WERI-Rb-1 (cell line): ENCODE data around the gene TLR9.
"Not testable (repeated sequence)": the region's sequence is repeated elsewhere in the genome, so short reads cannot be mapped to it uniquely, and the experiment has no call there.

Experiments
- DNase-seq: peaks from one replicate; pipeline ENCODE4 v3.0.0-alpha.2; 2020
- H3K27ac ChIP-seq: fragments of 250-450 bp; sonication (Bioruptor Pico); 2 replicates; pipeline ENCODE4 v1.5.1; 2020; ENCODE audit warnings: mild to moderate bottlenecking, moderate library complexity
- H3K27me3 ChIP-seq: fragments of 250-450 bp; sonication (Bioruptor Pico); 2 replicates; pipeline ENCODE4 v1.5.1; 2021; ENCODE audit warnings: mild to moderate bottlenecking, low read depth, moderate library complexity; ENCODE audit not compliant: insufficient read depth, severe bottlenecking
- H3K36me3 ChIP-seq: fragments of 250-450 bp; sonication (Bioruptor Pico); 2 replicates; pipeline ENCODE4 v1.5.1; 2020; ENCODE audit warnings: mild to moderate bottlenecking, moderate library complexity
- H3K4me3 ChIP-seq: 2 replicates; pipeline ENCODE4 v1.5.1; 2011; ENCODE audit warnings: low read depth, mild to moderate bottlenecking, control low read depth, low read length
- H3K9me3 ChIP-seq: fragments of 250-450 bp; sonication (Bioruptor Pico); 2 replicates; pipeline ENCODE4 v1.5.1; 2021; ENCODE audit warnings: mild to moderate bottlenecking, moderate library complexity; ENCODE audit not compliant: severe bottlenecking
- CTCF ChIP-seq: IDR thresholded peaks from 2 replicates; pipeline ENCODE4 v1.5.1; 2011; ENCODE audit warnings: low read depth, mild to moderate bottlenecking, control low read depth, inconsistent platforms, low read length

The TLR9 gene

GRCh38 chr3:52182691-52183090, 42.8 kb downstream of the TLR9 start:
- H3K4me3 ChIP-seq, result no peak overlapping the region
- no peak for TF ChIP-seq CTCF
- H3K27ac ChIP-seq, result no peak overlapping the region
- no peaks in the 10 kb centered on the region for H3K27me3 ChIP-seq
- no peak for DNase-seq
- H3K9me3 ChIP-seq, result no peaks in the 10 kb centered on the region
- no peaks in the 10 kb centered on the region for H3K36me3 ChIP-seq

- no peak overlapping the region for H3K27ac ChIP-seq
- no peaks in the 10 kb centered on the region for H3K9me3 ChIP-seq
- no peak overlapping the region for H3K4me3 ChIP-seq
- no peaks in the 10 kb centered on the region for H3K27me3 ChIP-seq
- DNase-seq, result no peak
- TF ChIP-seq CTCF, result no peak
- no peaks in the 10 kb centered on the region for H3K36me3 ChIP-seq
These were observed 43.2 kb downstream of the TLR9 start for GRCh38 chr3:52182196-52182595.

- DNase-seq, result no peak
- TF ChIP-seq CTCF, result no peak
- no peak overlapping the region for H3K27ac ChIP-seq
These were observed 43.9 kb downstream of the TLR9 start for GRCh38 chr3:52181543-52181942.

GRCh38 chr3:52178537-52178936, 46.9 kb downstream of the TLR9 start:
- Histone ChIP-seq H3K36me3 (no peaks in the 10 kb centered on the region), H3K4me3 (no peak overlapping the region), H3K27me3 (no peaks in the 10 kb centered on the region), H3K9me3 (no peaks in the 10 kb centered on the region), H3K27ac (no peak overlapping the region)
- no peak for TF ChIP-seq CTCF
- no peak for DNase-seq

More at GRCh38 chr3:52181543-52181942, 43.9 kb downstream of the TLR9 start:
- no peak overlapping the region for H3K4me3 ChIP-seq
- no peaks in the 10 kb centered on the region for H3K36me3 ChIP-seq
- H3K27me3 ChIP-seq, result no peaks in the 10 kb centered on the region
- H3K9me3 ChIP-seq, result no peaks in the 10 kb centered on the region

GRCh38 chr3:52178126-52178525, 47.3 kb downstream of the TLR9 start:
- H3K4me3 ChIP-seq, H3K27me3 ChIP-seq, H3K9me3 ChIP-seq, H3K27ac ChIP-seq, H3K36me3 ChIP-seq, DNase-seq: not testable (repeated sequence)

GRCh38 chr3:52177701-52178042, 47.8 kb downstream of the TLR9 start:
- no peak for TF ChIP-seq CTCF
- no peak overlapping the region for H3K4me3 ChIP-seq
- H3K27me3 ChIP-seq, result no peaks in the 10 kb centered on the region
- no peaks in the 10 kb centered on the region for H3K36me3 ChIP-seq
- H3K9me3 ChIP-seq, result no peaks in the 10 kb centered on the region
- DNase-seq, result no peak
- no peak overlapping the region for H3K27ac ChIP-seq
